GM12864 (cell line): ENCODE measurements around the gene INO80B.
A peak's percentile ranks its signal among the peaks of the same experiment; 100 is the strongest.
"Not testable (repeated sequence)": the region's sequence is repeated elsewhere in the genome, so short reads cannot be mapped to it uniquely, and the experiment has no call there.

ENCODE experiments used
- DNase-seq: peaks from one replicate; pipeline ENCODE4 v3.0.0-alpha.2; 2011; ENCODE audit warnings: low read depth
- H3K4me3 ChIP-seq: 2 replicates; pipeline ENCODE4 v1.5.1; 2011; ENCODE audit warnings: mild to moderate bottlenecking, low read depth, low read length, control low read depth
- TF ChIP-seq, protein P1 (sequence below): IDR thresholded peaks from 2 replicates; pipeline ENCODE4 v1.5.1; 2011; ENCODE audit warnings: low read depth, mild to moderate bottlenecking, moderate library complexity, low read length, control low read depth, inconsistent platforms; ENCODE audit errors: missing control alignments

The INO80B gene

DNA sequence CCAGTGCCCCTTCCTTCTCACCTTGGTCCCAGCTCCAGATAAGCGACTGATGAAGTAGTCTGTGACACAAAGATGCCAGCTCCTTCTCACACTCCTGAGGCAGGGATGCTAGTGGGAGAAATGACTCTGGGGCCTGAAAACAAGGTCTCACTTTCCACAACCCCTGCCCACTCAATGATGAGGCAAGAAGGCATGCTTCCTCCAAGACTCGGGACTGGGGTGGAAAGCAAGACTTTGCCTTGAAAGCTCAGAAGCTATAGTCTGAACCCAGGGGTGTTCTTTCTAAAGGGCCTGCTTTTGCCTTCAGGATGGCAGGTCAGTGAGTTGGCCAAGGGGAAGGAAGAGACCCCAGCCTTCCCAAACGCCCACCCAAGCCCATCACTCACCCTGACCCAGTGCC is 26.5 kb downstream of the INO80B start:
- TF ChIP-seq, protein P1, sequence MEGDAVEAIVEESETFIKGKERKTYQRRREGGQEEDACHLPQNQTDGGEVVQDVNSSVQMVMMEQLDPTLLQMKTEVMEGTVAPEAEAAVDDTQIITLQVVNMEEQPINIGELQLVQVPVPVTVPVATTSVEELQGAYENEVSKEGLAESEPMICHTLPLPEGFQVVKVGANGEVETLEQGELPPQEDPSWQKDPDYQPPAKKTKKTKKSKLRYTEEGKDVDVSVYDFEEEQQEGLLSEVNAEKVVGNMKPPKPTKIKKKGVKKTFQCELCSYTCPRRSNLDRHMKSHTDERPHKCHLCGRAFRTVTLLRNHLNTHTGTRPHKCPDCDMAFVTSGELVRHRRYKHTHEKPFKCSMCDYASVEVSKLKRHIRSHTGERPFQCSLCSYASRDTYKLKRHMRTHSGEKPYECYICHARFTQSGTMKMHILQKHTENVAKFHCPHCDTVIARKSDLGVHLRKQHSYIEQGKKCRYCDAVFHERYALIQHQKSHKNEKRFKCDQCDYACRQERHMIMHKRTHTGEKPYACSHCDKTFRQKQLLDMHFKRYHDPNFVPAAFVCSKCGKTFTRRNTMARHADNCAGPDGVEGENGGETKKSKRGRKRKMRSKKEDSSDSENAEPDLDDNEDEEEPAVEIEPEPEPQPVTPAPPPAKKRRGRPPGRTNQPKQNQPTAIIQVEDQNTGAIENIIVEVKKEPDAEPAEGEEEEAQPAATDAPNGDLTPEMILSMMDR = no peak
- peak overlapping the region; percentile 95 for H3K4me3 ChIP-seq
- DNase-seq = no peak

DNA sequence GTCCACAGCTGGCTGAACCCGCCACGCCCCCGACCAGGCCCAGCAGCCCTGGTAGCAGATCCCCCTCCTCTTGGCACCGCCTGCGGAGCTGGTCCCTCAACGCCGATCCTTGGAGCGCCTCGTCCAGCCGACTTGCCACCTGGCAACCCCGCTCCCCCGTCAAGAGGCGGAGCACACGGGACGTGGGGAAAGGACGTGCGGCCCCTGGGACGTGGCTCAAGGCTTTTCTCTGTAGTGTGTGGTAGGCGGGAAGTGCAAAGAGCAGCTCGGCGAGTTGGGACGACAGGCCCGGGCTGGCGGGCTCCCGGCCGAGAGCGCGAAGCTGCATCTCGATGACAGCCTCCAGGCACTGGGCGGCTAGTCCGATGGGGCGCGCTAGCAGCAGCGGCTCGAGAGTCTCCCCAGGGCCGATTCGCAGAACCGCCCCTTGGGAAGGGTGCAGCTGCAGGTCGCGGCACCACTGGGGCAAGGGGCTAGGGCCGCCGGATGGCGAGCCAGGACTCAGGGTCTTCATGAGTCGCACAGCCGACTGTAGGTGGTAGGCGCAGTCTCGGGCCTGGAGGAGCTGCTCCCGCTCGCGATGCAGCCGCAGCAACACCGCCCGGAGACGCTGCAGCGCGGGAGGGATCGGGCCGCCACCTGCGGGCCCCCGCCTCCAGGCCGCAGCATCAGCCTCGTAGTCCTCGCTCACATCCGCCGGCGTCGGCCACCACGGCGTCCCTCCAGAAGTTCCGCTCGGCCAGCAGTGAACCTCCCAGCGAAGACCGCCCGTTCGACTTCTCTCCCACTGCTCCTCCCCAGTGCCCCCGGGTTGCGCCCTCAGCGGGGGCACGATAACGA is 27.3 kb downstream of the INO80B start:
- DNase-seq = no peak
- H3K4me3 ChIP-seq = peak overlapping the region; percentile 95
- TF ChIP-seq, protein P1 = no peak

DNA sequence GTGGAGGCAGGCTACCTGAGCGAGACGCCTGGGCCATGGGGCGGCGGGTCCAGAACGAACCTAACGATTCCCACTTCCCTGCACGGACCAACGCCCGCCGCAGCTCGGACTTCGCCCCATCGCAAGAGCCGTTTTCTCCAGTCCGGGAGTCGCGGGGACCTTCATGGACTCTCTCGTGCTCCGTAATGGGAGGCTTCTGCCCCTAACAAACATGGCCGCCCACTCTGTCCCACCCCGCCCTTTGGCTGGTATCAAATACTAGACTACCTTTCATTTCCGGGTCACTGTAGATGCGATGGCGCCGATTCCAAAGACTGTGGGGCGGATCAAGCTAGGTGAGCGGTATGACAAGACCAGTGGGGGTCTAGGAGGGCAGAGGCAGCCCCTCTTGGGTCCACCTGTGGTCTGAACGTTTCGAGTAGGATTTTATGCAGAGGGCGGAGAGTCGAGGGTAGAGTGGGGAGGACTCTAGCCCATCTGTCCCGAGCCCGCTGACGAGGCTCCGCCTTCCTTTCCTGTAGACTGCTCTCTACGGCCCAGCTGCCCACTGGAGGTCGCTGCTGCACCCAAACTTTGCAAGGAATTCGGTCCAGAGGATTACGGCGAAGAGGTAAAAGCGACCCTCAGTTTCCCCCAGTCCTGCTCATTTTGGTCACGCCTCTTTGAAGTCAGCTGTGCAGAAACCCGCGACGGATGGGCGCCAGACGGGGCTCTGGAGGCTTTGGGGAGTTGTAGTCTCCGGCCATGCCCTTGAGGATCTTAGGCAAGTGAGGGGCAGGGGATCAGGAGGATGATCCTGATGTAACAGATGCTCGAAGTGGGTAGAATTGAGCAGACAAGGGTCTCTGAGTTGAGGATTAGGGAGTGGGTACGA is 28.2 kb downstream of the INO80B start, which contains the start of the genes CCDC142 and TTC31:
TSS of gene CCDC142 (minus strand) at position 198 of the 874 bp plus-strand sequence. CDS start at position 37, 161 bp downstream.
TSS of gene TTC31 (plus strand) at position 281 of the 874 bp plus-strand sequence. CDS start at position 296, 15 bp downstream.
- DNase-seq = peak; percentile 84
- TF ChIP-seq, protein P1 = peak; percentile 92
- H3K4me3 ChIP-seq = peak within 1 kb of the TSS; percentile 95

DNA sequence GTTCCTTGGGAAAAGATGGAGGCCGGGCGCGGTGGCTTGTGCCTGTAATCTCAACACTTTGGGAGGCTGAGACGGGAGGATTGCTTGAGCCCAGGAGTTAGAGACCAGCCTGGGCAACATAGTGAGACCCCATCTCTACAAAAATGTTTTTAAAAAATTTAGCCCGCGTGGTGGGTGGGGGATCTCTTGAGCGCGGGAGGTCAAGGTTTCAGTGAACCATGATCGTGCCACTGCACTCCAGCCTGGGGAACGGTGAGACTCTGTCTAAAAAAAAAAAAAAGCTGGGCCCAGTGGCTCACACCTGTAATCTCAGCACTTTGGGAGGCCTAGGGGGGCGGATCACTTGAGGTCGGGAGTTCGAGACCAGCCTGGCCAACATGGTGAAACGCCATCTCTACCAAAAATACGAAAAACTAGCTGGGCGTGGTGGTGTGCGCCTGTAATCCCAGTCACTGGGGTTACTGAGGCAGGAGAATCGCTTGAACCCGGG is 28.8 kb downstream of the INO80B start:
- not testable (repeated sequence) for DNase-seq
- peak overlapping the region; percentile 95 for H3K4me3 ChIP-seq

DNA sequence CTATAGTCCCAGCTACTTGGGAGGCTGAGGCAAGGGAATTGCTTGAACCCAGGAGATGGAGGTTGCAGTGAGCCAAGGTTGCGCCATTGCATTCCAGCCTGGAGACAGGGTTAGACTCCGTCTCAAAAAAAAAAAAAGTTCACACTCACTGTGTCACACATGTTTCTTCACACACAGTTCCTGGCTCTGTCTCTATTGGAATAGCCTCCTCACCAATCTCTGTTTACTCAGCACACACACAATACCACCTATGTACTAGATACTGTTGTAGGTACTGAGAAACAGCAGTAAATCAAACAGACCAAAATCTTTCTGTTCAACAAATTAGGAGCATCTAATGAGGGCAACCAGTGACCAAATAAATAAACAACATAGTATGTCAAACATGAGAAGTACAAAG is 31.3 kb downstream of the INO80B start:
- no peak for DNase-seq
- TF ChIP-seq, protein P1 = no peak
- no peak overlapping the region for H3K4me3 ChIP-seq

DNA sequence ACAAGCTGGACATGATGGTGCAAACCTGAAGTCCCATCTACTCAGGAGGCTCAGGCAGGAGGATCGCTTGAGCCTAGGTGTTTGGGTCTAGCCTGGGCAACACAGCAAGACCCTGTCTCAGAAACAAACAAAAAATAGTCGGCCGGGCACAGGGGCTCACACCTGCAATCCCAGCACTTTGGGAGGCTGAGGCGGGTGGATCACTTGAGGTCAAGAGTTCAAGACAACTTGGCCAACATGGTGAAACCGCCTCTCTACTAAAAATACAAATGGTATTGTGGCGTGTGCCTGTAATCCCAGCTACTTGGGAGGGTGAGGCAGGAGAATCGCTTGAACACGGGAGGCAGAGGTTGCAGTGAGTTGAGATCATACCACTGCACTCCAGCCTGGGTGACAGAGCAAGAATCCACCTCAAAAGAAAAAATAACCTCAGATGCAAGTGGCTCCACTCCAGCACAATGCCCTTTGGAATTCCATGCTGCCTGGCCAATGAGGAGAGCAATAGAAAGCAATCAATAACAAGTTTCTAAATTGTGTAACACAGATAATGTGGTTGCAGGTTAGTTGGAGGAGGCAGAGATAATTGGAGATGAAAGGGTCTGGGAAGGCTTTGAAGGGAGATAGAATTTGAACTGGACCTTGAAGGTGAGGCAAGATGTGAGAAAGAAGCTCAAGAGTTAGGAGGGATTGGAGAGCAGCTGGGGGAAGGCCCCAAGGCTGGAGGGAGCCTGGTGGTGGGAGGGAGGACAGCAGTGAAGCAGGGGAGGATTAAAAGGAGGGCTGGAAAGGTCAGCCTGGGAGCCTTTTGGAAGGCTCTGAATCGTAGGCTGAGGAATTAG is 34.0 kb downstream of the INO80B start:
- no peak overlapping the region for H3K4me3 ChIP-seq
- TF ChIP-seq, protein P1 = no peak
- DNase-seq = no peak
